Measurements from ENCODE around the gene ATF7. TPM values are rescaled to one million over a fixed set of nuclear protein-coding genes. Genes with fewer than 3 reads are reported as not detected.

The ATF7 gene
- total RNA-seq, 1 donor from 2014 or later, result 44.7 TPM

GRCh38 chr12:53502983-53503728 lies 123.0 kb downstream of the ATF7 start:
- no peak for DNase-seq (ENCODE audit: low spot score)

GRCh38 chr12:53502331-53502730 lies 123.9 kb downstream of the ATF7 start:
- DNase-seq (ENCODE audit: low spot score), result no peak

GRCh38 chr12:53501615-53502181 lies 124.5 kb downstream of the ATF7 start:
- DNase-seq (ENCODE audit: low spot score), result no peak

- peak; percentile 98 for DNase-seq (ENCODE audit: low spot score)
These were observed 125.2 kb downstream of the ATF7 start, which contains the start of gene TARBP2 for GRCh38 chr12:53500776-53501614. TARBP2 (plus strand) TSS chr12:53501283; CDS start chr12:53501409, 126 bp downstream.

GRCh38 chr12:53500142-53500775 lies 125.9 kb downstream of the ATF7 start:
- no peak for DNase-seq (ENCODE audit: low spot score)

- DNase-seq (ENCODE audit: low spot score), result peak; percentile 89
These were observed 126.7 kb downstream of the ATF7 start, which contains the start of gene MAP3K12 for GRCh38 chr12:53499266-53500141. MAP3K12 (minus strand) TSS chr12:53499458; CDS start chr12:53487391, 12,067 bp downstream.

GRCh38 chr12:53498235-53498630 lies 127.9 kb downstream of the ATF7 start:
- DNase-seq (ENCODE audit: low spot score), result no peak

- peak; percentile 73 for DNase-seq (ENCODE audit: low spot score)
These were observed 128.7 kb downstream of the ATF7 start for GRCh38 chr12:53497461-53497860.

- no peak for DNase-seq (ENCODE audit: low spot score)
These were observed 129.5 kb downstream of the ATF7 start for GRCh38 chr12:53496752-53497032.

- DNase-seq (ENCODE audit: low spot score), result peak; percentile 62
These were observed 130.1 kb downstream of the ATF7 start for GRCh38 chr12:53495903-53496751.

GRCh38 chr12:53493610-53494391 lies 132.4 kb downstream of the ATF7 start:
- DNase-seq (ENCODE audit: low spot score), result peak; percentile 53

- peak; percentile 98 for DNase-seq (ENCODE audit: low spot score)
These were observed 133.2 kb downstream of the ATF7 start for GRCh38 chr12:53492830-53493609.

GRCh38 chr12:53492188-53492587 lies 134.0 kb downstream of the ATF7 start:
- DNase-seq (ENCODE audit: low spot score), result peak; percentile 71

- no peak for DNase-seq (ENCODE audit: low spot score)
These were observed 136.8 kb downstream of the ATF7 start for GRCh38 chr12:53489242-53489864.

- DNase-seq (ENCODE audit: low spot score), result peak; percentile 72
These were observed 139.3 kb downstream of the ATF7 start for GRCh38 chr12:53486736-53487487.

GRCh38 chr12:53485955-53486735 lies 140.0 kb downstream of the ATF7 start:
- DNase-seq (ENCODE audit: low spot score), result peak; percentile 64
